HL-60 (cell line): ENCODE measurements around the gene TASP1.

ENCODE experiments used
- DNase-seq, 2 experiments: peaks; one replicate each; pipeline ENCODE4 v3.0.0-alpha.2; 2010 to 2020; ENCODE audit warnings: low read depth in 1 of 2, low spot score in 1 of 2
- H3K27ac ChIP-seq: fragments of 250-450 bp; sonication (Bioruptor Pico); replicated peaks from 2 replicates; pipeline ENCODE4 v1.5.1; 2020; ENCODE audit warnings: mild to moderate bottlenecking, moderate library complexity
- H3K27me3 ChIP-seq: fragments of 250-450 bp; sonication (Bioruptor Pico); 2 replicates; pipeline ENCODE4 v1.5.1; 2021; ENCODE audit warnings: mild to moderate bottlenecking, moderate library complexity; ENCODE audit not compliant: insufficient read depth, poor library complexity, severe bottlenecking
- H3K4me3 ChIP-seq: replicated peaks from 2 replicates; pipeline ENCODE4 v1.5.1; 2011; ENCODE audit warnings: mild to moderate bottlenecking, control low read depth, low read length; ENCODE audit not compliant: insufficient read depth
- GABPA ChIP-seq: IDR thresholded peaks from 2 replicates; pipeline ENCODE4 v1.6.1; 2012; ENCODE audit warnings: low read depth
- POLR2AphosphoS5 ChIP-seq: IDR thresholded peaks from 2 replicates; pipeline ENCODE4 v1.6.1; 2012; ENCODE audit warnings: low read depth
- SPI1 ChIP-seq: IDR thresholded peaks from 2 replicates; pipeline ENCODE4 v1.6.1; 2012; ENCODE audit warnings: low read depth, mild to moderate bottlenecking, borderline replicate concordance
- TF ChIP-seq, protein P1 (sequence below): IDR thresholded peaks from one replicate; pipeline ENCODE4 v1.5.1; 2011; ENCODE audit warnings: low read length, control low read depth, inconsistent platforms; ENCODE audit not compliant: insufficient read depth
- TF ChIP-seq, protein P2 (sequence below): IDR thresholded peaks from 2 replicates; pipeline ENCODE4 v1.6.1; 2012; ENCODE audit warnings: low read depth; ENCODE audit not compliant: insufficient replicate concordance

Gene TASP1

DNA sequence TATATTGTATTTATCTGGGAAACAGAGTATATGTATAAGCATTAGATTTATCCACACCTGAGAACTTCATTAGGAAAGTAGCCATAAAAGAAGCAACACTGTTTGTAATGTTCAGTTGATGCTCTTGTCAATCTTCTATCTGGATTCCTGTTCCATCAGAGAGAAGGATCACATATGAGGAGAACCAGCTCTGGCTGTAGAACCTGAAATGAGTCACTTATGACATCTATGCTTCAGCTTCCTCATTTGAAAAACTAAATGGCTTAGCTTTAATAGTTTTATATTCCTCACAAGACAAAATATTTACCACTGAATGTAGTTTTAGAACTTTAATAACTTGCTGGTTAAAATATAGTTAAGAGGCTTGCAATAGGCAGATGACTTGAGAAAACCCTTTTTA is 144.7 kb downstream of the TASP1 start:
- Histone ChIP-seq H3K4me3 (no peak overlapping the region), H3K27ac (no peak overlapping the region), H3K27me3 (no peaks in the 10 kb centered on the region)
- DNase-seq: no peak
- TF ChIP-seq GABPA: no peak
- 0 out of 2 replicates have a peak, but pooled peaks have one; percentile 3 for TF ChIP-seq SPI1
- TF ChIP-seq POLR2AphosphoS5: no peak

DNA sequence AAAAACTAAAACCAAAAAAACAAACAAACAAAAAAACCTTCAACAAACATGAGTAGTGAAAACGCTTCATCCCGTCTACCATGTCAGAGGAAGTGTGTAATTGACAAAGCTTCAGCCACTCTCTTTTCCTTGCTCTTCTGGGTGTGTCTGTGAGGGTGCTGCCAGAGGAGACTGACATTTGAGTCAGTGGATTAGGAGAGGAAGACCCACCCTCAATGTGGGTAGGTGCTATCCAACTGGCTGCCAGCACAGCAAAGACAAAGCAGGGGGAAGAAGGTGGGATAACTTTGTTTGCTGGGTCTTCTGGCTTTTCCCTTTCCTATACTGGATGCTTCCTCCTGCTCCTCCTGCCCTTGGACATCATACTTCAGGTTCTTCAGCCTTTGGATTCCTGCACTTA is 145.6 kb downstream of the TASP1 start:
- Histone ChIP-seq H3K27ac (no peak overlapping the region), H3K4me3 (no peak overlapping the region), H3K27me3 (no peaks in the 10 kb centered on the region)
- no peak for DNase-seq
- no peak for TF ChIP-seq POLR2AphosphoS5
- TF ChIP-seq, protein P1, sequence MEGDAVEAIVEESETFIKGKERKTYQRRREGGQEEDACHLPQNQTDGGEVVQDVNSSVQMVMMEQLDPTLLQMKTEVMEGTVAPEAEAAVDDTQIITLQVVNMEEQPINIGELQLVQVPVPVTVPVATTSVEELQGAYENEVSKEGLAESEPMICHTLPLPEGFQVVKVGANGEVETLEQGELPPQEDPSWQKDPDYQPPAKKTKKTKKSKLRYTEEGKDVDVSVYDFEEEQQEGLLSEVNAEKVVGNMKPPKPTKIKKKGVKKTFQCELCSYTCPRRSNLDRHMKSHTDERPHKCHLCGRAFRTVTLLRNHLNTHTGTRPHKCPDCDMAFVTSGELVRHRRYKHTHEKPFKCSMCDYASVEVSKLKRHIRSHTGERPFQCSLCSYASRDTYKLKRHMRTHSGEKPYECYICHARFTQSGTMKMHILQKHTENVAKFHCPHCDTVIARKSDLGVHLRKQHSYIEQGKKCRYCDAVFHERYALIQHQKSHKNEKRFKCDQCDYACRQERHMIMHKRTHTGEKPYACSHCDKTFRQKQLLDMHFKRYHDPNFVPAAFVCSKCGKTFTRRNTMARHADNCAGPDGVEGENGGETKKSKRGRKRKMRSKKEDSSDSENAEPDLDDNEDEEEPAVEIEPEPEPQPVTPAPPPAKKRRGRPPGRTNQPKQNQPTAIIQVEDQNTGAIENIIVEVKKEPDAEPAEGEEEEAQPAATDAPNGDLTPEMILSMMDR: no peak
- no peak for TF ChIP-seq GABPA
- no peak for TF ChIP-seq SPI1
- TF ChIP-seq, protein P2, sequence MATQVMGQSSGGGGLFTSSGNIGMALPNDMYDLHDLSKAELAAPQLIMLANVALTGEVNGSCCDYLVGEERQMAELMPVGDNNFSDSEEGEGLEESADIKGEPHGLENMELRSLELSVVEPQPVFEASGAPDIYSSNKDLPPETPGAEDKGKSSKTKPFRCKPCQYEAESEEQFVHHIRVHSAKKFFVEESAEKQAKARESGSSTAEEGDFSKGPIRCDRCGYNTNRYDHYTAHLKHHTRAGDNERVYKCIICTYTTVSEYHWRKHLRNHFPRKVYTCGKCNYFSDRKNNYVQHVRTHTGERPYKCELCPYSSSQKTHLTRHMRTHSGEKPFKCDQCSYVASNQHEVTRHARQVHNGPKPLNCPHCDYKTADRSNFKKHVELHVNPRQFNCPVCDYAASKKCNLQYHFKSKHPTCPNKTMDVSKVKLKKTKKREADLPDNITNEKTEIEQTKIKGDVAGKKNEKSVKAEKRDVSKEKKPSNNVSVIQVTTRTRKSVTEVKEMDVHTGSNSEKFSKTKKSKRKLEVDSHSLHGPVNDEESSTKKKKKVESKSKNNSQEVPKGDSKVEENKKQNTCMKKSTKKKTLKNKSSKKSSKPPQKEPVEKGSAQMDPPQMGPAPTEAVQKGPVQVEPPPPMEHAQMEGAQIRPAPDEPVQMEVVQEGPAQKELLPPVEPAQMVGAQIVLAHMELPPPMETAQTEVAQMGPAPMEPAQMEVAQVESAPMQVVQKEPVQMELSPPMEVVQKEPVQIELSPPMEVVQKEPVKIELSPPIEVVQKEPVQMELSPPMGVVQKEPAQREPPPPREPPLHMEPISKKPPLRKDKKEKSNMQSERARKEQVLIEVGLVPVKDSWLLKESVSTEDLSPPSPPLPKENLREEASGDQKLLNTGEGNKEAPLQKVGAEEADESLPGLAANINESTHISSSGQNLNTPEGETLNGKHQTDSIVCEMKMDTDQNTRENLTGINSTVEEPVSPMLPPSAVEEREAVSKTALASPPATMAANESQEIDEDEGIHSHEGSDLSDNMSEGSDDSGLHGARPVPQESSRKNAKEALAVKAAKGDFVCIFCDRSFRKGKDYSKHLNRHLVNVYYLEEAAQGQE: no peak

DNA sequence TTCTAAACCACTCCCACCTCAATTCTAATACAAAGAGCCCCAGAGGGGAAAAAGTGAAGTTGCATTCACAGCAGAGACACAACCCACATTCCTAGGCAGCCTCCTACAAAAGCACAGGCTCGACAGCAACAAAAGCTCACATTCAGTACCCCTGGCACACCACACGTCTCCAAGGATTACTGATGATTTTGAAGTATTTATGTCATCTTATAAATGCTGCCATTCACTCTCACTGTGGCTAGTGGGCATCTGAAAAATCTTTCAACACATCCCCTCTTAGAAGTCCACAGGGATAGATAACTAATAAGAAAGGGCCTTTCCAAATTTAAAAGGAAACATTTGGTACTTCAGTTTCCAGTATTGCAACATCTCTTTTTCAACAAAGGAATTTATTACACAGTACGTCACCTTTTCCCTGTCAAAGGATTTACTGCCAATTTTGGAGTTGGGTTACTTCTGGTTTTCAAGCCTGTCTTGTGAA is 146.7 kb downstream of the TASP1 start:
- no peak for DNase-seq
- TF ChIP-seq, protein P1: no peak
- TF ChIP-seq POLR2AphosphoS5: no peak
- TF ChIP-seq SPI1: no peak
- no peak for TF ChIP-seq GABPA
- TF ChIP-seq, protein P2: no peak
- no peak overlapping the region for H3K27ac ChIP-seq
- no peaks in the 10 kb centered on the region for H3K27me3 ChIP-seq
- no peak overlapping the region for H3K4me3 ChIP-seq

- H3K4me3 ChIP-seq: no peak overlapping the region
- TF ChIP-seq, protein P2: no peak
- H3K27ac ChIP-seq: no peak overlapping the region
- DNase-seq: no peak
- no peaks in the 10 kb centered on the region for H3K27me3 ChIP-seq
Observed at GRCh38 chr20:13487202-13487601, 151.5 kb downstream of the TASP1 start.
